ENCODE measurements around the gene PIGM. TPM values are rescaled to one million over a fixed set of nuclear protein-coding genes. Genes with fewer than 3 reads are reported as not detected.

Gene PIGM
- total RNA-seq, 4 donors from 2014 or later = 3.3 to 6.5 (median 4.8) TPM

GRCh38 chr1:159986093-159986492, 45.7 kb downstream of the PIGM start:
- TF ChIP-seq EP300 (IDR thresholded peaks at IDR 0.05) (no peak), POLR2AphosphoS5 (IDR thresholded peaks at IDR 0.05) (no peak), CTCF (IDR thresholded peaks at IDR 0.05) (no peak), POLR2A (IDR thresholded peaks at IDR 0.05) (no peak)
- WGBS = 76% methylated on average over 2 of the region's 2 CpGs
- no peaks in the 10 kb centered on the region for H3K9me3 ChIP-seq
- H3K4me3 ChIP-seq = no peak overlapping the region
- no peaks in the 10 kb centered on the region for H3K4me1 ChIP-seq
- H3K36me3 ChIP-seq = peaks cover 5% of the 10 kb centered on the region
- no peak overlapping the region for H3K27ac ChIP-seq
- H3K27me3 ChIP-seq = no peaks in the 10 kb centered on the region
- no peak for DNase-seq (ENCODE audit: low spot score in 2 of 2)

- no peak for DNase-seq (ENCODE audit: low spot score in 2 of 2)
- no peaks in the 10 kb centered on the region for H3K9me3 ChIP-seq
- H3K4me3 ChIP-seq = no peak overlapping the region
- TF ChIP-seq POLR2AphosphoS5 (IDR thresholded peaks at IDR 0.05) = no peak
- no peak overlapping the region for H3K27ac ChIP-seq
- H3K36me3 ChIP-seq = peaks cover 6% of the 10 kb centered on the region
- no peaks in the 10 kb centered on the region for H3K27me3 ChIP-seq
- no peaks in the 10 kb centered on the region for H3K4me1 ChIP-seq
- WGBS = 97% methylated on average over 6 of the region's 6 CpGs
Measured at GRCh38 chr1:159985473-159985872, 46.3 kb downstream of the PIGM start.

DNA sequence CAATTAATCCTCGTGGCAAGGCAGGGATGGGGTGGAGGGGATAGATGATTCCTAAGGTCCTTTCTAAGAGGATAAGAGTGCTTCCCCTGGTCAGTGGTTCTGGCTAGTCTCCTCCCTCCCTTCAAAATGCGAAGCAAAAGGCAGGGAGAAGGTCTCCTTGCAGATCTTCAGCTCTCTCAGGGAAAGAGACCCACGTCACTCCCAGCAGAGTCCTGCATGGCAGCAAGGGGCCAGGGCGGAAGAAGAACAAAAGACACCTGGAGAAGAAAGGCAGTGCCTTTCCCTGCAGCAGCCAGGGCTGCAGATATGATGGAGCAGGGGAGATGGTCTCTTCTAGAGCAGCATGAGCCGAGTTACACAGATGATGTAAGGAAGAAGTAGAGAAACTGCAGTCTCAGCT, 48.1 kb downstream of the PIGM start:
- TF ChIP-seq POLR2A (IDR thresholded peaks at IDR 0.05) = no peak
- no peak for TF ChIP-seq EP300 (IDR thresholded peaks at IDR 0.05)
- TF ChIP-seq POLR2AphosphoS5 (IDR thresholded peaks at IDR 0.05) = no peak
- TF ChIP-seq CTCF (IDR thresholded peaks at IDR 0.05) = no peak
- Histone ChIP-seq H3K9me3 (no peaks in the 10 kb centered on the region), H3K36me3 (peaks cover 6% of the 10 kb centered on the region), H3K27me3 (no peaks in the 10 kb centered on the region), H3K27ac (no peak overlapping the region), H3K4me1 (no peaks in the 10 kb centered on the region), H3K4me3 (no peak overlapping the region)
- 75% methylated on average over 5 of the region's 5 CpGs for WGBS
- no peak for DNase-seq (ENCODE audit: low spot score in 2 of 2)

GRCh38 chr1:159982280-159982679, 49.5 kb downstream of the PIGM start:
- TF ChIP-seq POLR2AphosphoS5 (IDR thresholded peaks at IDR 0.05) = no peak
- no peak for TF ChIP-seq CTCF (IDR thresholded peaks at IDR 0.05)
- TF ChIP-seq POLR2A (IDR thresholded peaks at IDR 0.05) = no peak
- TF ChIP-seq EP300 (IDR thresholded peaks at IDR 0.05) = no peak
- H3K27me3 ChIP-seq = no peaks in the 10 kb centered on the region
- WGBS = 75% methylated on average over 5 of the region's 6 CpGs
- H3K9me3 ChIP-seq = no peaks in the 10 kb centered on the region
- no peak for DNase-seq (ENCODE audit: low spot score in 2 of 2)
- no peaks in the 10 kb centered on the region for H3K4me1 ChIP-seq
- H3K36me3 ChIP-seq = peaks cover 6% of the 10 kb centered on the region
- no peak overlapping the region for H3K4me3 ChIP-seq
- H3K27ac ChIP-seq = no peak overlapping the region

DNA sequence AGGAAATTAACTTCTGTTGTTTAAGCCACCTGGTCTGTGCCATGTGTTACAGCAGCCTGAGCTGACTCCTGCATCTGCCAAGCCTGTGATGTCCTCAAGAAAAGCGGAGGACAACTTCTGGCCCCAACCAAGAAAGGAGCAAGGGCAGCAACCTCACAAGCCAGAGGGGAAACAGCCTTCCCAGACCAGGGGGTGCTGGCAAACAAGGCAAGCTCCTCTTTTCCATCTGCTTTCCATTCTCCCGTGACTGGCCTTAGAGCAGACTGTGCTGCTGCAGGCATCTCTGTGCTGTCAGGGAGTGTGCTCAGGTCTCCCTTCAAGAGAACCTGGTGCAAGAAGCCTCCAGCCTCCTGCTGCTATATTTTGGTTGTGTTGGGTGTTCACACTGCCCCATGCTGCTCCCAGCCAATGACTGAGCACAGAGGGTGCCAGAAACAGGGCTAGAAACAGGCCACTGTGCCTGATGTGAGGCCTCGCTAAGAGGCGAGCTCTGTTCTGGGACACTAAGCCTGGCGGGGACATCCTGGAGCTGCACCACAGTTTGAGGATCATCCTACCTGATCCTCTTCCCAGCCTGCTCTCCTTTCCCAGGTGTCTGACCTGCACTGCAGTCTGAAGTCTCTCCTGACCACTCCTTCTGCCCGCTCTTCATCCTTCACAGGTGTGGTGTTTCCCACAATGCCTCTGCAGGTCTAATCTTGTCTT, 50.3 kb downstream of the PIGM start:
- 93% methylated on average over 6 of the region's 6 CpGs for WGBS
- Histone ChIP-seq H3K36me3 (peaks cover 6% of the 10 kb centered on the region), H3K9me3 (no peaks in the 10 kb centered on the region), H3K27me3 (no peaks in the 10 kb centered on the region), H3K4me3 (no peak overlapping the region), H3K4me1 (no peaks in the 10 kb centered on the region), H3K27ac (no peak overlapping the region)
- DNase-seq (ENCODE audit: low spot score in 2 of 2) = no peak
- TF ChIP-seq CTCF (IDR thresholded peaks at IDR 0.05) = no peak
- no peak for TF ChIP-seq POLR2AphosphoS5 (IDR thresholded peaks at IDR 0.05)
- TF ChIP-seq EP300 (IDR thresholded peaks at IDR 0.05) = no peak
- TF ChIP-seq POLR2A (IDR thresholded peaks at IDR 0.05) = no peak

GRCh38 chr1:159980786-159981185, 51.0 kb downstream of the PIGM start:
- no peaks in the 10 kb centered on the region for H3K4me1 ChIP-seq
- H3K27me3 ChIP-seq = no peaks in the 10 kb centered on the region
- H3K27ac ChIP-seq = no peak overlapping the region
- TF ChIP-seq POLR2A (IDR thresholded peaks at IDR 0.05) = no peak
- DNase-seq (ENCODE audit: low spot score in 2 of 2) = no peak
- WGBS = 93% methylated on average over 7 of the region's 7 CpGs
- H3K4me3 ChIP-seq = no peak overlapping the region
- no peaks in the 10 kb centered on the region for H3K9me3 ChIP-seq
- H3K36me3 ChIP-seq = peaks cover 6% of the 10 kb centered on the region
